T-helper 17 cell (primary cell): ENCODE results near the gene NDUFV1. TPM values are rescaled to one million over a fixed set of nuclear protein-coding genes. Genes with fewer than 3 reads are reported as not detected.

ENCODE experiments used
- total RNA-seq, 4 donors: library from RNA in 2 of 4; stranded (reverse) in 2 of 4; gene quantifications; one replicate each; pipeline ENCODE4 v1.2.3 and lab custom pipeline; 2022 to 2026

NDUFV1 gene
- total RNA-seq, 2 donors from 2014 or later = 206 to 239 TPM

Other genes starting within 250 kb of the NDUFV1 start
- gene CLCF1, start 233.3 kb upstream of the NDUFV1 start, total RNA-seq = 1 to 10 TPM; 7.3 to 7.5 TPM
- 10 to 100 TPM; 21.5 to 40.5 TPM for gene RAD9A, start 214.9 kb upstream of the NDUFV1 start, total RNA-seq
- gene PPP1CA, start 205.1 kb upstream of the NDUFV1 start, total RNA-seq = 100 to 1,000 TPM; 133 to 146 TPM
- 100 to 1,000 TPM; 251 to 262 TPM for gene TBC1D10C, start 202.9 kb upstream of the NDUFV1 start, total RNA-seq
- gene CARNS1, start 191.3 kb upstream of the NDUFV1 start, total RNA-seq = 1 to 10 TPM; 4.5 to 7.5 TPM
- gene RPS6KB2, start 178.4 kb upstream of the NDUFV1 start, total RNA-seq = 10 to 100 TPM; 47.8 to 62.7 TPM
- 100 to 1,000 TPM; 170 to 184 TPM for gene PTPRCAP, start 169.3 kb upstream of the NDUFV1 start, total RNA-seq
- gene CORO1B, start 163.5 kb upstream of the NDUFV1 start, total RNA-seq = 10 to 100 TPM; 46.1 to 75.4 TPM
- not detected for gene GPR152, start 154.2 kb upstream of the NDUFV1 start, total RNA-seq
- 10 to 100 TPM in 1 of 2 donors, 1 to 10 TPM in 1; 7.5 to 12.1 TPM for gene CABP4, start 151.6 kb upstream of the NDUFV1 start, total RNA-seq
- 10 to 100 TPM; 48.7 to 65.6 TPM for gene TMEM134, start 137.7 kb upstream of the NDUFV1 start, total RNA-seq
- 100 to 1,000 TPM in 1 of 2 donors, 10 to 100 TPM in 1; 98.3 to 109 TPM for gene AIP, start 123.9 kb upstream of the NDUFV1 start, total RNA-seq
- 100 to 1,000 TPM; 109 to 121 TPM for gene PITPNM1, start 101.6 kb upstream of the NDUFV1 start, total RNA-seq
- 10 to 100 TPM; 33.8 to 45.6 TPM for gene CDK2AP2, start 98.8 kb upstream of the NDUFV1 start, total RNA-seq
- gene CABP2, start 83.5 kb upstream of the NDUFV1 start, total RNA-seq = not detected
- 10 to 100 TPM; 67.8 to 79.7 TPM for gene GSTP1, start 23.1 kb upstream of the NDUFV1 start, total RNA-seq
- gene NUDT8, start 23.0 kb downstream of the NDUFV1 start, total RNA-seq = 1 to 10 TPM; 1.5 to 3.4 TPM
- gene TBX10, start 32.8 kb downstream of the NDUFV1 start, total RNA-seq = not detected
- under 1 TPM in 1 of 2 donors, not detected in 1; 0.37 TPM for gene ACY3, start 43.8 kb downstream of the NDUFV1 start, total RNA-seq
- not detected for gene ALDH3B2, start 67.7 kb downstream of the NDUFV1 start, total RNA-seq